Naive thymus-derived CD8-positive, alpha-beta T cell (primary cell): ENCODE results near the gene CD33. TPM values are rescaled to one million over a fixed set of nuclear protein-coding genes. Genes with fewer than 3 reads are reported as not detected.

Experiments used
- ATAC-seq, 2 donors: fragments of 150-1000 bp; cut with Tn5 transposase in 1 of 2; sonication (Bioruptor Pico), chemical (Tn5 transposase) in 1 of 2; 1 replicate in 1 of 2; 2 replicates in 1 of 2; pipeline ENCODE4 v1.10.0; 2021; ENCODE audit warnings: mild to moderate bottlenecking in 2 of 2, moderate library complexity in 2 of 2
- POLR2A ChIA-PET: fragments of 350-600 bp; sonication (Branson Sonifier 250); formaldehyde crosslinking; loops from one replicate; lab custom pipeline; 2021; ENCODE audit warnings: antibody characterized with exemption; lab: Charles Lee
- DNase-seq, 10 donors: peaks; one replicate each; pipeline versions ENCODE4 v3.0.0 to v3.0.0-alpha.2; 2020 to 2022
- H3K27ac Mint-ChIP-seq, 10 donors: one replicate each; pipeline ENCODE4 v1.8.0; 2020 to 2022; ENCODE audit warnings: mild to moderate bottlenecking in 10 of 10, mixed read lengths in 10 of 10, moderate library complexity in 4 of 10, inconsistent platforms in 1 of 10
- H3K27me3 Mint-ChIP-seq, 5 donors: one replicate each; pipeline ENCODE4 v1.8.0; 2021 to 2022; ENCODE audit warnings: mixed read lengths in 5 of 5
- H3K36me3 Mint-ChIP-seq, 3 donors: one replicate each; pipeline ENCODE4 v1.8.0; 2020 to 2022; ENCODE audit warnings: mixed read lengths in 3 of 3, mild to moderate bottlenecking in 2 of 3, inconsistent platforms in 1 of 3
- H3K4me1 Mint-ChIP-seq, 4 donors: one replicate each; pipeline ENCODE4 v1.8.0; 2021 to 2022; ENCODE audit warnings: mixed read lengths in 4 of 4
- H3K4me3 Mint-ChIP-seq, 10 donors: one replicate each; pipeline ENCODE4 v1.8.0; 2020 to 2022; ENCODE audit warnings: mild to moderate bottlenecking in 10 of 10, mixed read lengths in 10 of 10, moderate library complexity in 6 of 10, inconsistent platforms in 1 of 10
- H3K9me3 Mint-ChIP-seq, 9 donors: one replicate each; pipeline ENCODE4 v1.8.0; 2020 to 2022; ENCODE audit warnings: mixed read lengths in 9 of 9, mild to moderate bottlenecking in 3 of 9, inconsistent platforms in 1 of 9, moderate library complexity in 1 of 9
- polyA plus RNA-seq, 3 donors: library from polyadenylated mRNA; unstranded; fragments of 300-500 nt; fragmentation: Illumina TruSeq; gene quantifications; one replicate each; pipeline ENCODE4 v1.2.3, GENCODE V29; 2021
- total RNA-seq, 8 experiments: library from RNA in 2 of 8; stranded (reverse) in 2 of 8; gene quantifications; one replicate each; pipeline ENCODE4 v1.2.3 and lab custom pipeline; 2021 to 2026

The CD33 gene
- total and polyA plus RNA-seq, 5 experiments from 2014 or later, result 0.16 to 0.73 TPM; not detected in 3

DNA sequence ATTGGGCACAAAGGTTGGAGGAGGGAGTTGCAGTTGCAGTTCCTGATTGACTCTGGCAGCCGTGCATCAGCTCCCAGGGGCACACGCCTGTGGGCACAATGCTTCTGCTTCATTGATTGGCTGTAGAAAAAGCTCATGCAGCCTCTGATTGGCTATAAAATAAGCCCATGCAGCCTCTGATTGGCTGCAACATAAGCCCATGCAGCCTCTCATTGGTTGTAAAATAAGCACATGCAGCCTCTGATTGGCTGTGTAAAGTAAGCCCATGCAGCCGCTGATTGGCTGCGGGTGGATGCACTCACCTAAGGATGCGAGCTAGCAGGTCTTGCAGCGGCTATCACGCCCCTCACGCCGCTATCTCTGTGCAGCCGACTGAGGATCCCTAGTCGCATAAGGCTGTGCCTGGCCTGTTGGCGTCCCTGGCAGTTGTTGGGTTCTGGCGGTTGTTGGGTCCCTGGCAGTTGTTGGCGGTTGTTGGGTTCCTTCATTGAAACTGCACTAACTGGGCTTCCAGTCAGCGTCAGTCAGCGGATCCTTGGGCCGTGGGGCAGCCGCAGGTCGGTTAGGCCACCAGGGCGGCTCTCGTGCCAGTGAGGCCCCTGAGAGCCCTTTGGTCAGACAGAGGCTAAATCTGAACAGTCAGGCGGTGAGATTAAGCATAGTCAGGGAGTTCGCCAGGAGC is 26.0 kb downstream of the CD33 start, which contains the start of gene SIGLECL1:
Gene SIGLECL1, plus strand, starts transcription at position 295 of the 682 bp plus-strand sequence. CDS start 12,993 bp downstream, outside the sequence.
- POLR2A ChIA-PET, result no interaction called here
- Mint-ChIP-seq H3K4me1 (peaks cover 0 to 6% (median 4%) of the 10 kb centered on the region in 4 donors), H3K4me3 (no peak within 1 kb of the TSS), H3K9me3 (no peaks in the 10 kb centered on the region), H3K27me3 (peaks cover 0 to 17% (median 4%) of the 10 kb centered on the region in 5 donors), H3K36me3 (no peaks in the 10 kb centered on the region), H3K27ac (no peak within 1 kb of the TSS)
- ATAC-seq, result no peak
- no peak for DNase-seq

DNA sequence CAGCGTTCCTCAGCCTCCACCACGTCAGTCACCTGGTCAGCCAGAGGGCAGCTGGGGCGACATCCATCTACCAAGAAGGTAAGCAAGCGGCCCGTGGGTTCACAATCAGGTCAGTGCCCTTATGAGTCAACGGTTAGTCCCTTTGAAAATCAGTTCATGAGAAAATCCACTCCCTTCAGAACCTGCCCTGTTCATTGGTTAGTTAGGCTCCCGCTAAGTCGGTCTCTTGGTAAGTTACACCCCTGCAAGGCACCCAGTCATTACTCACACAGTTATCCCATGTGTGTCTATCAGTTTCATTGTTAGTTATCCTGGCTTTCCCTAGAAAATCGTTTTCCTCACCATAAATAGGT is 26.6 kb downstream of the CD33 start:
- ATAC-seq (no peak), DNase-seq (no peak)
- POLR2A ChIA-PET, result no interaction called here
- no peak overlapping the region for H3K27ac Mint-ChIP-seq
- H3K4me1 Mint-ChIP-seq, result peaks cover 0 to under 1% (median under 1%) of the 10 kb centered on the region in 4 donors
- H3K36me3 Mint-ChIP-seq, result no peaks in the 10 kb centered on the region
- no peaks in the 10 kb centered on the region for H3K9me3 Mint-ChIP-seq
- H3K4me3 Mint-ChIP-seq, result no peak overlapping the region
- peaks cover 0 to 19% (median 5%) of the 10 kb centered on the region in 5 donors for H3K27me3 Mint-ChIP-seq

DNA sequence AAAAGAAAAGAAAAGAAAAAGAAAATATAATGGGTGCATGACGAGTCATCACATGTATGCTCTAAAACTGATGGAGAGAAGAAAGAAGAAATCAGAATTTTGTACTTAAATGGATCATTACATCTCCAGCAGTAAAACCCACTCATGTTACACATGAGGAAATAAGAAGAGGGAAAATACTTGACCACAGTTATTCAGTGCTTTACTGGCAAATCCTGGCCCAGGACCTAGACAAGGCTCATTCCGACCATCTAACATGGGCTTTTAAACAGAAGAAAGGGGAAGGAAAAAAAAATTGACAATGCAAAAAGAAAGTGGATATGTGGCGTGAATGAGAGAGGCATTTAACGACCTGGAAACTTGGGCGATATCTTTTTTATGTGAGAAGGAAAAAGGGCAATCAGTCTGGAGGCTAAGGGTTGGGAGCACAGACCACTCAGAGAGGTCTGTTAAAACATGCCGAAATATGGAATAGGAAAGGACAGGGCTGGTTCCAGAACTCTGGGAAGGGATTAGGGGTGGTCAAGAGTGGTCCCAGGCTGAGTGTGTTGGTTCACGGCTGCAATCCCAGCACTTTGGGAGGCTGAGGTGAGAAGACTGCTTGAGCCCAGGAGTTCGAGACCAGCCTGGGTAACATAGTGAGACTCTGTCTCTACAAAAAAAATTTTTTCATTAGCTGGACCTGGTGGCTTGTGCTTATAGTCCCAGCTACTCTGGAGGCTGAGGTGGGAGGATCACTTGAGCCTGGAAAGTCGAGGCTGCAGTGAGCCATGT is 27.6 kb downstream of the CD33 start:
- no peak overlapping the region for H3K4me3 Mint-ChIP-seq
- POLR2A ChIA-PET, result no interaction called here
- ATAC-seq, result no peak
- H3K27me3 Mint-ChIP-seq, result peaks cover 0 to 19% (median 7%) of the 10 kb centered on the region in 5 donors
- no peaks in the 10 kb centered on the region for H3K4me1 Mint-ChIP-seq
- H3K27ac Mint-ChIP-seq, result no peak overlapping the region
- no peaks in the 10 kb centered on the region for H3K9me3 Mint-ChIP-seq
- H3K36me3 Mint-ChIP-seq, result no peaks in the 10 kb centered on the region
- DNase-seq, result no peak

DNA sequence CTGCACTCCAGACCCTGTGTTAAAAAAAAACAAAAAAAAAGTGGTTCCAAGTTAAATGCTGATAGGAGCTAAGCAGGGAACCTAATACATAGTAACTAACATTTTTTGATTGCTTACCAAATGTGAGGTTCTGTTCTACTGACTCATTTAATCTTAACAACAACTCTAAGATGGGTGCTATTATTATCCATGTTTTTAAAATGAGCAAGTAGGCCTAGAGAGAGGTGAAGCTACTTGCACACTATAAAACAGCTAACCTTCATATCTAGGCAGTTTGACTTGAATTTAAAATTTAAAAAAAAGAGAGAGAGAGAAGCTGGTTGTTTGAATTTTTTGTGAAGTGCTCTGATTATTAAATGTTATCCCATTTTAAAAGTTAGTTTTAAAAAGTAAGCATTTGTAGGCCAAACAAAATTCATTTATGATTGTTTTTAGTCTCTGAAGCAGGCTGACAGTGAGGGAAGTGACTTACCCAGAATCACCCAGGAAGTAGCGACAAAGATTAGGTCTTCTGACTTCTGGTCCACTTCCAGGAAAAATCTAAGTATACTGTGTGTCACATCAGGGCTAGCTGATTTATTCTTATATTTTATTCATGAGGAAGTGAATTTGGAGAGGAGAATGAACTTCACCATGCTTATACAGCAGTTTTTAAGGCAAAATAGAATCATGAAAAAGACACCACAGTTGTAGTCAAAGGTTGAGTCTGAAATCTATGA is 28.4 kb downstream of the CD33 start:
- peaks cover 0 to 5% (median under 1%) of the 10 kb centered on the region in 4 donors for H3K4me1 Mint-ChIP-seq
- DNase-seq (no peak), ATAC-seq (no peak)
- no peaks in the 10 kb centered on the region for H3K9me3 Mint-ChIP-seq
- peak overlapping the region in 1 of 10 donors; percentile 28 for H3K27ac Mint-ChIP-seq
- POLR2A ChIA-PET, result no interaction called here
- H3K4me3 Mint-ChIP-seq, result no peak overlapping the region
- no peaks in the 10 kb centered on the region for H3K36me3 Mint-ChIP-seq
- H3K27me3 Mint-ChIP-seq, result peaks cover 4 to 17% (median 7%) of the 10 kb centered on the region in 5 donors

DNA sequence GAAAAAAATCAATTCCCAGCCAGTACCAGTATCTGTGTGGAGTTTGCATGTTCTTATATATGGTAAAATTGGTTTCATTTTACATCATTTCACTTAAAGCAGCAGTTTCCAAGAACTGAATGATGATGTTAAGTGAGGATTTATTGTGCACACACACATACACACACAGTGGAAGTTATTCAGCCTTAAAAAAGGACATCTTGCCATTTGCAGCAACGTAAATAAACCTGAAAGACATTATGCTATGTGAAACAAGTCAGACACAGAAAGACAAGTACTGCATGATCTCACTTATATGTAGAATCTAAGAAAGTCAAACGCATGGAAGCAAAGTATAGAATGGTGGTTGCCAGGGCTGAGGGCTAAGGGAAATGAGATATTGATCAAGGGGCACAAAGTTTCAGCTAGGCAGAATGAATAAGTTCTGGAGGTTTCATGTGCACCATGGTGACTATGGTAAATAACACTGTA is 31.3 kb downstream of the CD33 start:
- no peak for ATAC-seq
- peaks cover 2 to 8% (median 4%) of the 10 kb centered on the region in 4 donors for H3K4me1 Mint-ChIP-seq
- peaks cover 8 to 29% (median 16%) of the 10 kb centered on the region in 5 donors for H3K27me3 Mint-ChIP-seq
- no peak for DNase-seq
- H3K4me3 Mint-ChIP-seq, result no peak overlapping the region
- H3K27ac Mint-ChIP-seq, result no peak overlapping the region
- POLR2A ChIA-PET, result no interaction called here
- no peaks in the 10 kb centered on the region for H3K9me3 Mint-ChIP-seq
- no peaks in the 10 kb centered on the region for H3K36me3 Mint-ChIP-seq

DNA sequence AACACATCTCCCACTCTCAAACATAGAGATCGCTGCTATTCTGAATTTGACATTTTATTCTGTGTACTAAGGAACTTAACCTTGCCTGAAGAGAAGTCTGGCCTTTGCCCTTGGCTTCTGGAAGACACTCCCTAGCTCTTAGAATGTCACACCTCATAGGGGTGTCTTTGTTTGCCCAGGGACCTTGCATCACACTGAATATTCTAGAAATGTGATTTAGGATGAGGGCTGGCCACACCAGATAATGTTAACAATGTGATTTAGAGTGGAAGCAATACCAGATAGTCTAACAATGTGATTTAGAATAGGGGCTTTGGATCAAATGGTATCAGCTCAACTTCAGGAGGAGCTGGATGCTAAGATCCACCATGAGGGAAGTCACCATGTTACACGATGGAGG is 32.6 kb downstream of the CD33 start:
- ATAC-seq (no peak), DNase-seq (no peak)
- Mint-ChIP-seq H3K4me3 (no peak overlapping the region), H3K27ac (no peak overlapping the region), H3K9me3 (no peaks in the 10 kb centered on the region), H3K27me3 (peaks cover 11 to 39% (median 16%) of the 10 kb centered on the region in 5 donors), H3K4me1 (peaks cover 2 to 8% (median 4%) of the 10 kb centered on the region in 4 donors), H3K36me3 (no peaks in the 10 kb centered on the region)
- POLR2A ChIA-PET, result no interaction called here

DNA sequence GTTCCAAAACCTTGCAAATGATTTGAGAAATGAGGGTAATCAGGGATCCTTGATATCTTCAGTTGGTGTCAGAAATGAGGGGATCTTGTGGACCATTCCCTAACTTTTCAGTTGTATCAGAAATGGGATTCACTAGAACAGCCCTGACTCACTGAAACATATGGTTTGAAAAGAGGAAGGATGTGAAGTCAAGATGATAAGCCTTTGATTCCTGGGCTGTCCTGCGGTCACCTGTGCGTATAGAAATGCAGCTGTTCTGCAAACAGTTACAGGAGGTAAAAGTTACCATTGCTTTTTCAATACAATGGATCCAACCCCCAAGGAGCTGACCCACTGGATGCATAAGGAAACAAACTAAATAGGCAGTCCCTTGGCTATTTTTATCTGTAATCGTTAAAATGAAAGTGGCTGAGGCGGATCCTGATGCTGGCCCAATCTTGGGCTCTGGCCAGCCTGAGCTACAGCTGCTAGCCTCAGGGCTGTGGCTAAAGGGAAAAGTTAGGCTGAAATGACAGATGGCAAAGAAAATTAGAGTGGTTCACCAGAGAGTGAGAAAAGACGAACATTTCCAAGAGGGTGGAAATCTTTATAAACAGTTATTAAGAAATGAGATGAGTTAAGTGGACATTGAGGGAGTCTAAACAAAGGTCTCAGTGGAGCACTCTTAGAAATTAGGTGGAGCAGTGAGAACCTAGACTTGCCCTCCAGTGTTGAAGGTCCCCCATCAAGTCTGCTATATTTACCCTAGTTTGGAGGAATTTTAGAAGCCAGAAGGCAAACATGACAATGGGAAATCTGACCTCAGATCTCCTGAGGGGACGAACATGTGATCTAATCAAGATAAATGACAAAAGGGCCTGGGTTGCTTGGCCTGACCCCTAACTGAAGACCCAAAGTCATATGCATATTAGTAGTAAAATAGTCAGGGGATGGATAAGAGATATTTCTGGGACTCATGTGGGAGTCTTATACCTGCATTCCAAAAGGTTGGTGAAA is 33.6 kb downstream of the CD33 start:
- no peak for DNase-seq
- peak overlapping the region in 1 of 10 donors; percentile 64 for H3K27ac Mint-ChIP-seq
- H3K27me3 Mint-ChIP-seq, result peaks cover 14 to 41% (median 16%) of the 10 kb centered on the region in 5 donors
- H3K9me3 Mint-ChIP-seq, result no peaks in the 10 kb centered on the region
- no peak overlapping the region for H3K4me3 Mint-ChIP-seq
- H3K36me3 Mint-ChIP-seq, result no peaks in the 10 kb centered on the region
- peaks cover 2 to 8% (median 4%) of the 10 kb centered on the region in 4 donors for H3K4me1 Mint-ChIP-seq
- no peak for ATAC-seq
- POLR2A ChIA-PET, result no interaction called here

DNA sequence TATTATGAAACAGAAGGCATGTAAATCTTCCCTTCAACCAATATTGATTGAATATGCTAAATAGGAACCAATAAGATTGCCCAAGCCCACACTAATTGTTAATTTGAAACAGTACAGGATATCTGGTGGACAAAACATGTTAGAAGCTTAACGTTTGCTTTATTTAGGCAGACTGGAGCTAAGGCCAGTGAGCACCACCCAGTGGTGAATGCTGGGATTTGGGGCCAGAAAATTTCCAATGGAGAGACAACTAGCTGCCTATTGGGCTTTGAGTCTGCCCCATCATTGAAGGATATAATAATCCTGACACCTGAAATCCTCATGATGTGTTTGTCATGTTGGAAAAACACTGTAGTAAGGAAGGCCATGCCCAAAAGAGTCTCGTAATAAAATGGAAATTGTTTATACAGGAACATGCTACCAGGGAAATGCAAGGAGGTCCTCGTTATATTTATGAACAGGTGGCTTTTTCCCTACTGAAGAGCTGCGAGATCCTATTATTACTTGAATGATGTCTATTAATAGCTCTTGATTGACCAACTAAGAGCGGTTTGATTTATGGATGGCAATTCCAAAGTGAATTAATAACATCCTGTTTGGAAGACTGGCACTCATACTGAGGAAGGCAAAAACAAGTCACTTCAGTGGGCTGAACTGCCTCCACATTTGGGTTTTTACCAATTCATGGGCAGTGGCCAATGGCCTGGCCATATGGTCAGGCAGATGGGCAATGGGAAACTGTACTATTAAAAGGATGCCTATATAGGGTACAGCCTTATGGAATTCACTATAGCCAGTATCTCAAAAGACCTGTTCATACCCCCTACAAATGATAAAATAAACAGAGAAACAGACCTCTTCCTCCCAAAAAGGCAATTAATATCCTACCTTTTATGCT is 34.7 kb downstream of the CD33 start:
- POLR2A ChIA-PET, result no interaction called here
- Mint-ChIP-seq H3K4me1 (peaks cover 2 to 8% (median 4%) of the 10 kb centered on the region in 4 donors), H3K9me3 (no peaks in the 10 kb centered on the region), H3K27me3 (peaks cover 17 to 53% (median 22%) of the 10 kb centered on the region in 5 donors), H3K36me3 (no peaks in the 10 kb centered on the region), H3K27ac (no peak overlapping the region), H3K4me3 (no peak overlapping the region)
- no peak for ATAC-seq
- peak in 4 of 10 donors; percentile 3 to 19 (median 10) for DNase-seq

DNA sequence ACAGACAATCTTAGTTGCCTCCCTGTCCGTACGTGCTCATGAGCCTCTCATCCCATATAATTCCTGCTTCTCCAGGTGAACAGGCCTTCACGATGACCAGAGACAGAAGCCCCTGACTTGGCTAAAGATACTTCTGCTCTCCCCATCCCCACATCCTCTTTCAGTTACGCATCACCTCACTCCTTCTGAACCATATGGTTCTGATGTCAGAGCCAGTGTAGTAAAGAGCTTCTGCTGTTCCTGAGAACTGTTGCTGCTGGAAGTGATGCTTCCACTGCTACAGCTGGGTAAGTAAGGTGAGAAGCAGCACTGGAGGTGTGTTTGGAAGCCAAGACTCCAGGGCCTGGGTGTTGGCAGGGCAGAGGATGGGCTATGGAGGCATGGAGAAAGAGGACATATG is 38.9 kb downstream of the CD33 start:
- H3K27me3 Mint-ChIP-seq, result peaks cover 12 to 42% (median 19%) of the 10 kb centered on the region in 5 donors
- H3K4me1 Mint-ChIP-seq, result no peaks in the 10 kb centered on the region
- ATAC-seq (no peak), DNase-seq (no peak)
- H3K4me3 Mint-ChIP-seq, result no peak overlapping the region
- H3K27ac Mint-ChIP-seq, result no peak overlapping the region
- H3K36me3 Mint-ChIP-seq, result no peaks in the 10 kb centered on the region
- no peaks in the 10 kb centered on the region for H3K9me3 Mint-ChIP-seq
- POLR2A ChIA-PET, result no interaction called here

DNA sequence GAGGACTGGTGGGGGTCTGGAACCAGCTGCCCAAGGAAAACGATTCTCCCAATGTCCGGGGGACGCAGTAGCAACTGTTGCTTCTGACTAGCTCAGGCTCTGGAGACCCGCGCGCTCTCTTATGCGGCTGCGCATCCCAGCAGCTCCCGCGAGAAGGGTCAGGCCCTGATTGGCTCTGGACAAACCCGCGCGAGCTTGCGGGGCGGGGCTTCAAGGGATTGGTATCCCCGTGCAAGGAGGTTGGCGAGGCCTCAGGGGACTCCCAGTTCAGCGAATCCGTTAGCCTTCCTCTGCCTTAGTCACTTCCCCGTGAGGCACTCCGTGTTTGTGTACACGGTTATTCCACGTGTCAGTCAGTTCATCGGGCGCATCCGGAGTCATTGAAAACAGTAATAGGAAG is 46.2 kb downstream of the CD33 start:
- DNase-seq (no peak), ATAC-seq (no peak)
- H3K4me1 Mint-ChIP-seq, result peaks cover 0 to 9% (median 3%) of the 10 kb centered on the region in 4 donors
- H3K4me3 Mint-ChIP-seq, result no peak overlapping the region
- peaks cover 0 to 24% (median 17%) of the 10 kb centered on the region in 5 donors for H3K27me3 Mint-ChIP-seq
- H3K9me3 Mint-ChIP-seq, result no peaks in the 10 kb centered on the region
- no peaks in the 10 kb centered on the region for H3K36me3 Mint-ChIP-seq
- no peak overlapping the region for H3K27ac Mint-ChIP-seq
- POLR2A ChIA-PET, result no interaction called here

DNA sequence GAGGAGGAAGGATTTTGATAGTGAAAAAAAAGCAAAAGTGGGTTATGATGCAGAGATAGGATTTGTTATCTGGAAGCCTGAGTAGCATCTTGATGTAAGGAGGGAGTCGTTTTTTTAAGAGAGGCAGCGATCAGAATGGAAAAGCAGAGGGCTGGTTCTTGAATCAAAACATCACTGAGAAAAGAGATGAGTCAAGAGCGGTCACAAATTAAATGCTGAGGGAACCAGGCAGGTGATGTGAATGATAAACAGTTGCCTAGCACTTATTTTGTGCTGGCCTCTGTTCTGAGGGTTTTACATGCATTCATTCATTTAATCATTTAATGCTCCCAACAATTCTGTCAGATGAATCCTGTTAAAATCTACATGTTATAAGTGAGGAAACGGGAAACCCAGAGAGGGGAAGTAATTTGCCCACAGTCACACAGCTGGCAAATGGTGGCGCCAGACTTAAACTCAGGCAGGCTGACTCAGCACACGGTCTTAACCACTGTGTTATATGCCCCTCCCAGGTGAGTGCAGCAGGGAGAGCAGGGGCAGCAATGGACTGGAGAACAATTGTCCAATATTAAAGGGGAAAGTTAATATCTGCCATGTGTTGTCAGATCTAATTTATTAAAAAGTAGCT is 47.4 kb downstream of the CD33 start:
- Mint-ChIP-seq H3K36me3 (no peaks in the 10 kb centered on the region), H3K4me1 (peaks cover 0 to 9% (median 3%) of the 10 kb centered on the region in 4 donors), H3K27ac (peak overlapping the region in 1 of 10 donors; percentile 31), H3K4me3 (peak overlapping the region in 1 of 10 donors; percentile 59), H3K27me3 (peaks cover 0 to 30% (median 17%) of the 10 kb centered on the region in 5 donors), H3K9me3 (no peaks in the 10 kb centered on the region)
- POLR2A ChIA-PET, result no interaction called here
- ATAC-seq (no peak), DNase-seq (no peak)
